H9 (cell line): ENCODE measurements around the gene ZNF25. TPM values are rescaled to one million over a fixed set of nuclear protein-coding genes. Genes with fewer than 3 reads are reported as not detected.

Experiments used
- DNase-seq: peaks from one replicate; pipeline ENCODE4 v3.0.0-alpha.2; 2017
- H2AFZ ChIP-seq: one replicate; pipeline ENCODE4 v1.6.1; 2013; ENCODE audit warnings: mild to moderate bottlenecking, low read length, control low read depth, moderate library complexity
- H2AK5ac ChIP-seq: 2 replicates; pipeline ENCODE4 v1.6.1; 2013; ENCODE audit warnings: low read length, control low read depth, mixed read lengths; ENCODE audit not compliant: insufficient read length
- H2BK120ac ChIP-seq: one replicate; pipeline ENCODE4 v1.6.1; 2013; ENCODE audit warnings: low read depth, mild to moderate bottlenecking, low read length, control low read depth, inconsistent platforms; ENCODE audit not compliant: poor library complexity, severe bottlenecking
- H2BK12ac ChIP-seq: 2 replicates; pipeline ENCODE4 v1.6.1; 2013; ENCODE audit warnings: low read length, control low read depth, mixed read lengths, low read depth; ENCODE audit not compliant: insufficient read length
- H2BK15ac ChIP-seq: 2 replicates; pipeline ENCODE4 v1.6.1; 2013; ENCODE audit warnings: low read depth, low read length, control low read depth
- H2BK20ac ChIP-seq: one replicate; pipeline ENCODE4 v1.6.1; 2013; ENCODE audit warnings: low read depth, mild to moderate bottlenecking, low read length, control low read depth, inconsistent platforms; ENCODE audit not compliant: poor library complexity, severe bottlenecking
- H2BK5ac ChIP-seq: 2 replicates; pipeline ENCODE4 v1.6.1; 2013; ENCODE audit warnings: low read length, control low read depth, mixed read lengths; ENCODE audit not compliant: insufficient read length
- H3K14ac ChIP-seq: 2 replicates; pipeline ENCODE4 v1.6.1; 2013; ENCODE audit warnings: low read length, control low read depth; ENCODE audit not compliant: insufficient read depth
- H3K18ac ChIP-seq: 2 replicates; pipeline ENCODE4 v1.6.1; 2013; ENCODE audit warnings: low read depth, mild to moderate bottlenecking, mixed read lengths, low read length, control low read depth; ENCODE audit not compliant: insufficient read length
- H3K23ac ChIP-seq: 2 replicates; pipeline ENCODE4 v1.6.1; 2013; ENCODE audit warnings: low read length, control low read depth, mixed read lengths, low read depth; ENCODE audit not compliant: insufficient read length
- H3K23me2 ChIP-seq: 2 replicates; pipeline ENCODE4 v1.6.1; 2013; ENCODE audit warnings: low read depth, mild to moderate bottlenecking, mixed read lengths, low read length, control low read depth; ENCODE audit not compliant: insufficient read length, poor library complexity, severe bottlenecking
- H3K27ac ChIP-seq: 2 replicates; pipeline ENCODE4 v1.5.1; 2013; ENCODE audit warnings: low read length, control low read depth, mixed read lengths, low read depth; ENCODE audit not compliant: insufficient read length
- H3K27me3 ChIP-seq: 2 replicates; pipeline ENCODE4 v1.6.1; 2013; ENCODE audit warnings: low read length, control low read depth, inconsistent platforms; ENCODE audit not compliant: insufficient read depth
- H3K4ac ChIP-seq: 2 replicates; pipeline ENCODE4 v1.6.1; 2013; ENCODE audit warnings: low read depth, mild to moderate bottlenecking, control low read depth, inconsistent platforms, low read length, moderate library complexity
- H3K4me1 ChIP-seq: 2 replicates; pipeline ENCODE4 v1.6.1; 2013; ENCODE audit warnings: low read length, control low read depth, inconsistent platforms; ENCODE audit not compliant: insufficient read depth
- H3K4me2 ChIP-seq: 2 replicates; pipeline ENCODE4 v1.6.1; 2013; ENCODE audit warnings: low read length, control low read depth, mixed read lengths; ENCODE audit not compliant: insufficient read length, insufficient read depth
- H3K56ac ChIP-seq: 2 replicates; pipeline ENCODE4 v1.6.1; 2013; ENCODE audit warnings: low read depth, mild to moderate bottlenecking, mixed read lengths, low read length, control low read depth; ENCODE audit not compliant: insufficient read length
- H3K79me1 ChIP-seq: 2 replicates; pipeline ENCODE4 v1.6.1; 2013; ENCODE audit warnings: low read depth, mild to moderate bottlenecking, moderate library complexity, low read length, control low read depth, inconsistent platforms; ENCODE audit not compliant: insufficient read depth, poor library complexity, severe bottlenecking
- H3K79me2 ChIP-seq: 2 replicates; pipeline ENCODE4 v1.6.1; 2013; ENCODE audit warnings: low read length, control low read depth, inconsistent platforms; ENCODE audit not compliant: insufficient read depth
- H3K9ac ChIP-seq: 2 replicates; pipeline ENCODE4 v1.6.1; 2013; ENCODE audit warnings: low read length, control low read depth, mixed read lengths; ENCODE audit not compliant: insufficient read length; ENCODE audit errors: extremely low read depth
- H3K9me3 ChIP-seq: one replicate; pipeline ENCODE4 v1.6.1; 2013; ENCODE audit warnings: low read depth, low read length, inconsistent platforms; ENCODE audit not compliant: control insufficient read depth
- H3T11ph ChIP-seq: one replicate; pipeline ENCODE4 v1.6.1; 2013; ENCODE audit warnings: mild to moderate bottlenecking, low read length, control low read depth, inconsistent platforms
- H4K20me1 ChIP-seq: one replicate; pipeline ENCODE4 v1.6.1; 2013; ENCODE audit not compliant: control insufficient read depth, insufficient read length, insufficient read depth
- H4K5ac ChIP-seq: 2 replicates; pipeline ENCODE4 v1.6.1; 2013; ENCODE audit warnings: low read depth, mild to moderate bottlenecking, mixed read lengths, low read length, control low read depth; ENCODE audit not compliant: insufficient read length
- H4K8ac ChIP-seq: replicated peaks from 2 replicates; pipeline ENCODE4 v1.6.1; 2013; ENCODE audit warnings: low read length, control low read depth, mixed read lengths, low read depth; ENCODE audit not compliant: insufficient read length
- H4K91ac ChIP-seq: 2 replicates; pipeline ENCODE4 v1.6.1; 2013; ENCODE audit warnings: low read depth, mild to moderate bottlenecking, moderate library complexity, mixed read lengths, low read length, control low read depth; ENCODE audit not compliant: insufficient read length
- H3K27ac Mint-ChIP-seq, 3 experiments: 2 replicates in 2 of 3; 3 replicates in 1 of 3; pipeline ENCODE4 v1.8.0; 2020 to 2021; ENCODE audit warnings: mixed read lengths in 3 of 3, mild to moderate bottlenecking in 1 of 3, moderate library complexity in 1 of 3
- H3K27me3 Mint-ChIP-seq: 2 replicates; pipeline ENCODE4 v1.8.0; 2021; ENCODE audit warnings: low read depth, mild to moderate bottlenecking, moderate library complexity, mixed read lengths
- H3K36me3 Mint-ChIP-seq, 3 experiments: 2 replicates in 2 of 3; 3 replicates in 1 of 3; pipeline ENCODE4 v1.8.0; 2020 to 2021; ENCODE audit warnings: low read depth in 3 of 3, mixed read lengths in 3 of 3; ENCODE audit not compliant: insufficient read depth in 1 of 3
- H3K4me1 Mint-ChIP-seq, 2 experiments: 2 replicates each; pipeline ENCODE4 v1.8.0; 2020; ENCODE audit warnings: mixed read lengths in 2 of 2
- H3K4me3 Mint-ChIP-seq, 2 experiments: 2 replicates in 1 of 2; 3 replicates in 1 of 2; pipeline ENCODE4 v1.8.0; 2020 to 2021; ENCODE audit warnings: mild to moderate bottlenecking in 2 of 2, mixed read lengths in 2 of 2, moderate library complexity in 1 of 2
- H3K9me3 Mint-ChIP-seq, 2 experiments: 2 replicates in 1 of 2; 3 replicates in 1 of 2; pipeline ENCODE4 v1.8.0; 2020; ENCODE audit warnings: mild to moderate bottlenecking in 2 of 2, mixed read lengths in 2 of 2, moderate library complexity in 1 of 2
- WGBS: extraction: QIAGEN DNeasy Blood & Tissue Kit; methylation state at CpG from one replicate; pipeline ENCODE4 v1.1.7; 2013; ENCODE audit warnings: missing lambda C conversion rate, low lambda C conversion rate, mixed read lengths; ENCODE audit not compliant: insufficient read length; ENCODE audit errors: extremely low coverage; 5-methylcytosine and 5-hydroxymethylcytosine counted together
- total RNA-seq: library from RNA; stranded (reverse); gene quantifications from 2 replicates; pipeline ENCODE4 v1.2.1, GENCODE V29; 2021
- TF ChIP-seq, protein P1 (sequence below): fragments of 200-600 bp; sonication (generic); conservative IDR thresholded peaks from 3 replicates; pipeline ENCODE4 v1.8.0; 2021; ENCODE audit warnings: antibody characterized with exemption, mild to moderate bottlenecking

Gene ZNF25
- total RNA-seq, 1 experiment from 2014 or later, result 0.83 TPM

DNA sequence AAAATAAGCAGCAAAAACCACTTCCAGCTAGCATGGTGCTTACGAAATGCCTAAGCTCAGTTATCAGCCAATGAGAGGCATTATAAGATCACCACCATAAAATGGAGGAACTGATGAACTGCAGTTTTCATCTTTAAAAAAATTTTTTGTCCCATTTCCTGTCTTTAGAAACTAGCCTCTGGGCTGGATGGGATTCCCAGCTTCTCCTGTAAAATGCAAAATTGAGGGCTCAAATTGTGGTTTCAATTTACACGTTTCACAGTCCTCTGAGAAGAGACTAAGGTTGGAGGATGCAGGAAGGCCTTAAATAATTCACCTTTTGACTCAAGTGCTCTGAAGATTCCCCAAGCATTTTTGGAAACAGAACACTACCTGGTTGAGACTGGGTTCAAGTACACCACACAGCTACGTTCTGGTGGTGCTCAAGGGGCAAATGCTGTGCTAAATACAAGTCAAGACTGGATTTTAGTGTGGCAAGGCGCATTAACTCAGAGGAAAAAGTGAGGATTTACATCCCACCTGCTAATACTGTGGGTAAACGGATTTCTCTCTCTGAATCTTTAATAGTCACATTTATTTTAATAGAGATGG, 951 bp downstream of the ZNF25 start:
- no peak overlapping the region for H3K4ac ChIP-seq
- Mint-ChIP-seq H3K4me1 (peaks cover 5 to 13% of the 10 kb centered on the region in 2 experiments; a peak in 2 of 4 replicates), H3K27ac (peak overlapping the region; percentile 79 to 95 (median 91); a peak in 4 of 7 replicates), H3K4me3 (peak overlapping the region; percentile 83 to 88), H3K36me3 (peaks cover 3 to 7% (median 3%) of the 10 kb centered on the region in 3 experiments; a peak in 6 of 7 replicates), H3K27me3 (no peaks in the 10 kb centered on the region; the same call in 1 of the 2 replicates), H3K9me3 (peaks cover 39 to 42% of the 10 kb centered on the region in 2 experiments)
- no peak overlapping the region for H2BK15ac ChIP-seq
- no peaks in the 10 kb centered on the region for H3K4me1 ChIP-seq
- H4K20me1 ChIP-seq, result no peaks in the 10 kb centered on the region
- H3K14ac ChIP-seq, result no peak overlapping the region
- H2BK12ac ChIP-seq, result no peak overlapping the region
- no peak overlapping the region for H3K56ac ChIP-seq
- no peak overlapping the region for H2BK20ac ChIP-seq
- no peak overlapping the region for H2AFZ ChIP-seq
- no peak overlapping the region for H3T11ph ChIP-seq
- no peak overlapping the region for H2BK120ac ChIP-seq
- no peaks in the 10 kb centered on the region for H3K27me3 ChIP-seq
- WGBS, result no CpG with 5 or more reads among the region's 5 CpGs
- H3K27ac ChIP-seq, result no peak overlapping the region
- no peak overlapping the region for H2BK5ac ChIP-seq
- peak overlapping the region; percentile 79 for H4K5ac ChIP-seq
- H4K8ac ChIP-seq, result no peak overlapping the region
- peak overlapping the region; percentile 95 for H3K4me2 ChIP-seq
- H3K79me1 ChIP-seq, result no peaks in the 10 kb centered on the region
- H3K23ac ChIP-seq, result no peak overlapping the region
- H4K91ac ChIP-seq, result no peak overlapping the region
- H3K9me3 ChIP-seq, result no peaks in the 10 kb centered on the region
- peak overlapping the region; percentile 46 for H3K9ac ChIP-seq
- no peaks in the 10 kb centered on the region for H3K79me2 ChIP-seq
- TF ChIP-seq, protein P1, sequence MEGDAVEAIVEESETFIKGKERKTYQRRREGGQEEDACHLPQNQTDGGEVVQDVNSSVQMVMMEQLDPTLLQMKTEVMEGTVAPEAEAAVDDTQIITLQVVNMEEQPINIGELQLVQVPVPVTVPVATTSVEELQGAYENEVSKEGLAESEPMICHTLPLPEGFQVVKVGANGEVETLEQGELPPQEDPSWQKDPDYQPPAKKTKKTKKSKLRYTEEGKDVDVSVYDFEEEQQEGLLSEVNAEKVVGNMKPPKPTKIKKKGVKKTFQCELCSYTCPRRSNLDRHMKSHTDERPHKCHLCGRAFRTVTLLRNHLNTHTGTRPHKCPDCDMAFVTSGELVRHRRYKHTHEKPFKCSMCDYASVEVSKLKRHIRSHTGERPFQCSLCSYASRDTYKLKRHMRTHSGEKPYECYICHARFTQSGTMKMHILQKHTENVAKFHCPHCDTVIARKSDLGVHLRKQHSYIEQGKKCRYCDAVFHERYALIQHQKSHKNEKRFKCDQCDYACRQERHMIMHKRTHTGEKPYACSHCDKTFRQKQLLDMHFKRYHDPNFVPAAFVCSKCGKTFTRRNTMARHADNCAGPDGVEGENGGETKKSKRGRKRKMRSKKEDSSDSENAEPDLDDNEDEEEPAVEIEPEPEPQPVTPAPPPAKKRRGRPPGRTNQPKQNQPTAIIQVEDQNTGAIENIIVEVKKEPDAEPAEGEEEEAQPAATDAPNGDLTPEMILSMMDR, result no peak
- H3K18ac ChIP-seq, result no peak overlapping the region
- H3K23me2 ChIP-seq, result peaks cover 5% of the 10 kb centered on the region
- DNase-seq, result no peak
- H2AK5ac ChIP-seq, result no peak overlapping the region
